ENCODE data around the gene SH3PXD2A. TPM values are rescaled to one million over a fixed set of nuclear protein-coding genes. Genes with fewer than 3 reads are reported as not detected.

The SH3PXD2A gene
- total RNA-seq, 4 donors from 2014 or later, result 55.7 to 71.8 (median 66.8) TPM

DNA sequence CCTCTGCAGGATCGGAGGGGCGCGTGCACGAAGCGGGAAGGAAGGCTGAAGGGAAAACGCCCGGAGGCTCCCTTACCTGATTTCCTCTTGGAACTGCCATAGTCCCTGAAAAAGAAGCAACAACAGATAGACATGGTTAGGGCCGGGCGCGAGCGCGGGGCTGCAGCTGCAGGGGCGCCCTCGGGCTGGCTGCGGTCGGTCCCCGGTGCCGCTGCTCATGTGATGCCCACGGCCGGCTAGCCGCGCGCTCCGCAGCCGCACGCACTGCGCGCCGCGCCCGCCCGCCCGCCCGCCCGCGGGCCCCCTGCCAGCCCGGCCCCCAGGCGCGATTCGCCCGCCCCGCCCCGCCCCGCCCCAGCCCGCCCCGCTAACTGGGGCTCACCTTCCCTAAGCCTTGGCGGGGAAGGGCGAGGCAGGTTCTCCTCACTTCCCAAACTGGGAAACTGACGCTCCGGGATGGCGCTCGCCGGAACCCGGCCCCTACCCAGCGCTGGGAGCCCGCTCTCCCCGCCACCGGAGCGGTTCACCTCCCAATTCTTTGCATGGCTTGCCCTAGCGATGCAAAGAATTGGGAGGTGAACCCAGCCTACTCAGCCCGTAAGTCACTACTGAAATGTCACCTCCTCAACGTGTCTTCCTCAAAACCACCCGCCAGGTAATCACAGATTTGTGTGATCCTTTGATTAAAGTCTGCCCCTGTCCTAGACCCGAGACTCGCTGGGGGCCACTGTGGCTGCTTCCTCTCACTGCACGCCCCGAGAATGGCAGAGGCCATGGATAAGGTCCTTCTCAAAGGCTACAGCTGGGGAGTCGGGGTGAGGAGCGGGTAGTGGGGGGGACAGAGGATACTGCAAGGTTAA is 162.2 kb downstream of the SH3PXD2A start:
- Histone ChIP-seq H3K4me1 (peaks cover 52% of the 10 kb centered on the region), H3K36me3 (no peaks in the 10 kb centered on the region), H3K27ac (no peak overlapping the region), H3K9me3 (no peaks in the 10 kb centered on the region), H3K27me3 (no peaks in the 10 kb centered on the region), H3K4me3 (peak overlapping the region; percentile 49)
- no peak for TF ChIP-seq POLR2A (IDR thresholded peaks at IDR 0.05)
- TF ChIP-seq POLR2AphosphoS5 (IDR thresholded peaks at IDR 0.05), result no peak
- 33% methylated on average over 16 of the region's 69 CpGs for WGBS
- no peak for DNase-seq (ENCODE audit: low spot score in 2 of 2)

DNA sequence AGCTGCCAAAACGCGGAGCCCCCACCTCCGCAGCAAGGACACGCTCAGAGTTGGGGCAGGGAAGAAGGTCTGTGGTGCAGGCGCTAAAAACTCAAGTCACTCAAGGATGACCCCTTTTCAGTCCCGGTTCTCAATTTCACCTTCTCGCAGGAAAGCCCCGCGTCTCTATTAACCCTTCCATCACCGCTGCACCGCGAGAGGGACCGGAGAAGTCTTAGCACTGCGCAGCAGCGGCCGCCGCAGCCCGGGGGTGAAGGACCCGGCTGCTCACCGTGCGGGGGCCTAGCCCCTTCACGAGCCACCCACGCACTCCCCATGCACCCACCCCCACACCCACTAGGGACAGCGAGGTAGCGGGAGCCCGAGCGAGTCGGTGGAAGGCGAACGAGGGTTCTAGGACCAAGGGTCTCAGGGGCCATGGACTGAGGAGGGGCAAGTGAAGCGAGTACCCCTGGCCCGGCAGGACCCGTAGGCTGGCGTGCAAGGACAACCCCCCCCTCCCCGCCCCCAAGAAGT is 162.9 kb downstream of the SH3PXD2A start:
- Histone ChIP-seq H3K4me1 (peaks cover 46% of the 10 kb centered on the region), H3K27me3 (no peaks in the 10 kb centered on the region), H3K4me3 (peak overlapping the region; percentile 49), H3K36me3 (no peaks in the 10 kb centered on the region), H3K9me3 (no peaks in the 10 kb centered on the region), H3K27ac (no peak overlapping the region)
- 61% methylated on average over 19 of the region's 35 CpGs for WGBS
- TF ChIP-seq, protein P1, sequence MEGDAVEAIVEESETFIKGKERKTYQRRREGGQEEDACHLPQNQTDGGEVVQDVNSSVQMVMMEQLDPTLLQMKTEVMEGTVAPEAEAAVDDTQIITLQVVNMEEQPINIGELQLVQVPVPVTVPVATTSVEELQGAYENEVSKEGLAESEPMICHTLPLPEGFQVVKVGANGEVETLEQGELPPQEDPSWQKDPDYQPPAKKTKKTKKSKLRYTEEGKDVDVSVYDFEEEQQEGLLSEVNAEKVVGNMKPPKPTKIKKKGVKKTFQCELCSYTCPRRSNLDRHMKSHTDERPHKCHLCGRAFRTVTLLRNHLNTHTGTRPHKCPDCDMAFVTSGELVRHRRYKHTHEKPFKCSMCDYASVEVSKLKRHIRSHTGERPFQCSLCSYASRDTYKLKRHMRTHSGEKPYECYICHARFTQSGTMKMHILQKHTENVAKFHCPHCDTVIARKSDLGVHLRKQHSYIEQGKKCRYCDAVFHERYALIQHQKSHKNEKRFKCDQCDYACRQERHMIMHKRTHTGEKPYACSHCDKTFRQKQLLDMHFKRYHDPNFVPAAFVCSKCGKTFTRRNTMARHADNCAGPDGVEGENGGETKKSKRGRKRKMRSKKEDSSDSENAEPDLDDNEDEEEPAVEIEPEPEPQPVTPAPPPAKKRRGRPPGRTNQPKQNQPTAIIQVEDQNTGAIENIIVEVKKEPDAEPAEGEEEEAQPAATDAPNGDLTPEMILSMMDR (IDR thresholded peaks at IDR 0.05), result no peak
- no peak for TF ChIP-seq POLR2A (IDR thresholded peaks at IDR 0.05)
- DNase-seq (ENCODE audit: low spot score in 2 of 2), result no peak

DNA sequence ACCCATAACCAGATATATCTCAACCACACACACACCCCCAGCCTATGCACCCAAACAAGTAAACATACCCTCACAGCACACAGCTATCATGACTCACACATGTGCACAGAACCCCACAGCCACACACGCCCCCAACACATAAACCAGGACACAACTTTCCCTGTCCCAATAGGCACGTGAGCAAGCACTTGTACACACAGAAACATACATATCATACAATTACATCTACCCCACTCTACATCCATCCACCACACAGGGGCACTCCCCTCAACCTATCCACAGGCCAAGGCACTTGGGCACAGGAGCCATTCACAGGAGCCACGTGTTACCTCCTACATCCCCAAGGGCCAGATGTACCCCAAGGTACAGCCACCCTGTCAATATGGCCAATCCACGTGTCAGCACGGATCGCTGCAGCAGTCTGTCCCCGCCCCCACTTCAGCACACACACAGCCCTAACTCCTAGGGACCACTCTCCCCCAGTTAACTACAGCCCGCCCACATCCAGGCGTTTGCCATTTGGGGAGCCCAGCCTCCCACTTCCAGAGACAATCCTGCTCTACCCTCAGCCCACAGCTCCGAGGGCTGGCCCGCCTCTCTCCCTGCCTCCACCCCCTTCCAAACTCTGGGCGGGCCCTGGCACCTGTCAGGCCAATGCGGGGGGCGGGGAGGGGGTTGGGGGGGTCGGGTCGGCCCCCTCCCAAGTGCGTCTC is 163.5 kb downstream of the SH3PXD2A start:
- peak overlapping the region; percentile 49 for H3K4me3 ChIP-seq
- H3K36me3 ChIP-seq, result no peaks in the 10 kb centered on the region
- H3K27ac ChIP-seq, result no peak overlapping the region
- TF ChIP-seq, protein P1 (IDR thresholded peaks at IDR 0.05), result no peak
- TF ChIP-seq EP300 (IDR thresholded peaks at IDR 0.05) (no peak), POLR2AphosphoS5 (IDR thresholded peaks at IDR 0.05) (no peak), POLR2A (IDR thresholded peaks at IDR 0.05) (no peak)
- no peaks in the 10 kb centered on the region for H3K27me3 ChIP-seq
- 78% methylated on average over 10 of the region's 17 CpGs for WGBS
- peaks cover 43% of the 10 kb centered on the region for H3K4me1 ChIP-seq
- no peaks in the 10 kb centered on the region for H3K9me3 ChIP-seq
- no peak for DNase-seq (ENCODE audit: low spot score in 2 of 2)

DNA sequence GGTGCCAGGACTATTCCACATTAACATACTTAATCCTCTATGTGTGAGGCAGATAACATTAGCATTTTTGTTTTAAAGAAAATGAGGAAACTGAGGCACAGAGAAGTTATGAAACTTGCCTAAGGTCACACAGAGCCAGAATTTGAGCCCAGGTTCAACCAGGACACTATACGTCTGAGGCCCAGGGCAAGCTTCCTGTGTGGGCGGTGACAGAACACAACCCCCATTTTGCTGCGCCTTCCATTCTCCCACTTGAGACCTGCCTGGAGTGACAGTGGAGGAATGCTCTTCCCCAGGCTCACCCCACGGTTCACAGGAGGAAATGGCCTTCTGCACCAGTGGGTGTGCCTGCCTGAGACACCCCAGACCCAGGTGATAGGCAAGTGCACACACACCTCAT is 164.1 kb downstream of the SH3PXD2A start:
- TF ChIP-seq EP300 (IDR thresholded peaks at IDR 0.05), result no peak
- TF ChIP-seq, protein P1 (IDR thresholded peaks at IDR 0.05), result no peak
- TF ChIP-seq POLR2AphosphoS5 (IDR thresholded peaks at IDR 0.05), result no peak
- no peak for TF ChIP-seq POLR2A (IDR thresholded peaks at IDR 0.05)
- H3K9me3 ChIP-seq, result no peaks in the 10 kb centered on the region
- no peak for DNase-seq (ENCODE audit: low spot score in 2 of 2)
- H3K36me3 ChIP-seq, result no peaks in the 10 kb centered on the region
- 65% methylated on average over 4 of the region's 4 CpGs for WGBS
- H3K4me3 ChIP-seq, result no peak overlapping the region
- no peaks in the 10 kb centered on the region for H3K27me3 ChIP-seq
- peaks cover 40% of the 10 kb centered on the region for H3K4me1 ChIP-seq
- H3K27ac ChIP-seq, result no peak overlapping the region

DNA sequence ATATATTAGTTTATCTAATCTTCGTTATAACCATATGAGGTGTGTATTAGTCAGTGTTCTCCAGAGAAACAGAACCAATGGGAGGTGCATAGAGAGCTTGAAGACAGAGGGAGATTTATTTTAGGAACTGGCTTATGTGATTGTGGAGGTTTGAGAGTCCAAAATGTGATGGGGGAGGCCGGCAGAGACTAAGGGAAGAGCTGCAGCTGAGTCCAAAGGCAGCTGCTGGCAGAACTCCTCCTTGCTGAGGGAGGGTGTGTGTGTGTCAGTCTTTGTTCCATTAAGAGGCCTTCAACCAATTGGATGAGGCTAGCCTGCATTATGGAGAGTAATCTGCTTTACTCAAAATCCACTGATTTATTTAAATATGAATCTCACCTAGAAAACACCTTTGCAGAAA is 165.1 kb downstream of the SH3PXD2A start:
- H3K4me1 ChIP-seq, result peaks cover 38% of the 10 kb centered on the region
- no peaks in the 10 kb centered on the region for H3K9me3 ChIP-seq
- no peaks in the 10 kb centered on the region for H3K27me3 ChIP-seq
- WGBS, result 64% methylated on average over 2 of the region's 2 CpGs
- H3K4me3 ChIP-seq, result no peak overlapping the region
- DNase-seq (ENCODE audit: low spot score in 2 of 2), result no peak
- H3K27ac ChIP-seq, result no peak overlapping the region
- no peaks in the 10 kb centered on the region for H3K36me3 ChIP-seq
- TF ChIP-seq POLR2A (IDR thresholded peaks at IDR 0.05) (no peak), POLR2AphosphoS5 (IDR thresholded peaks at IDR 0.05) (no peak), EP300 (IDR thresholded peaks at IDR 0.05) (no peak)
- TF ChIP-seq, protein P1 (IDR thresholded peaks at IDR 0.05), result no peak
